PC-9 (cell line): ENCODE results near the gene AGBL4.

Source experiments
- CTCF ChIP-seq: fragments of 200-600 bp; sonication (generic); conservative IDR thresholded peaks from 2 replicates; pipeline ENCODE4 v1.6.1; 2017; ENCODE audit warnings: mixed run types, antibody characterized with exemption, mild to moderate bottlenecking, moderate library complexity
- EZH2 ChIP-seq: fragments of 200-600 bp; sonication (generic); IDR thresholded peaks from 2 replicates; pipeline ENCODE4 v1.8.0; 2017; ENCODE audit warnings: antibody characterized with exemption, low read depth

- TF ChIP-seq CTCF (no peak), EZH2 (no peak)
Observed at GRCh38 chr1:48680411-48681035, 1343.2 kb downstream of the AGBL4 start.
